ENCODE results near the gene HRCT1. TPM values are rescaled to one million over a fixed set of nuclear protein-coding genes. Genes with fewer than 3 reads are reported as not detected.
"Not testable (repeated sequence)": the region's sequence is repeated elsewhere in the genome, so short reads cannot be mapped to it uniquely, and the experiment has no call there.

HRCT1 gene
- total and polyA plus RNA-seq, 2 of the 4 experiments (the other 2 are of a cell fraction): 1.1 to 3.9 TPM

GRCh38 chr9:35913429-35913828 lies 7.4 kb downstream of the HRCT1 start:
- H3K27me3 ChIP-seq (ENCODE audit: control insufficient read depth, insufficient read depth, low read length); H2BK20ac ChIP-seq (ENCODE audit: low read depth, low read length); dilution Hi-C loops (cut with HindIII; ENCODE audit: low sequenced_read_pairs, unreplicated experiment); DNase-seq; H4K5ac ChIP-seq (ENCODE audit: low read depth, low read length); H2AFZ ChIP-seq (replicated peaks; ENCODE audit: low read length, poor library complexity); H2AK9ac ChIP-seq (replicated peaks; ENCODE audit: low read depth, low read length, poor library complexity); H4K91ac ChIP-seq (ENCODE audit: insufficient read depth, low read depth, low read length); H3K27ac ChIP-seq (ENCODE audit: insufficient read depth, low read length); H3K4me3 ChIP-seq (ENCODE audit: insufficient read depth, low read depth, low read length); CTCF ChIA-PET; H3K23ac ChIP-seq (ENCODE audit: low read depth, low read length); H3K4me2 ChIP-seq (ENCODE audit: low read depth, low read length); H3K56ac ChIP-seq (ENCODE audit: extremely low read depth, insufficient read depth, low read length); H4K8ac ChIP-seq (ENCODE audit: low read depth in 2 of 2, low read length in 2 of 2); H3K36me3 ChIP-seq (ENCODE audit: control insufficient read depth, insufficient read depth, low read length); POLR2A ChIA-PET (ENCODE audit: unreplicated experiment); H3K9ac ChIP-seq (ENCODE audit: low read depth, low read length); H4K20me1 ChIP-seq (ENCODE audit: insufficient read depth, low read length); ATAC-seq (ENCODE audit: low read depth); intact Hi-C loops (cut with micrococcal nuclease); H3K9me1 ChIP-seq (ENCODE audit: insufficient read depth, low read length); H3K9me3 ChIP-seq (ENCODE audit: control insufficient read depth, insufficient read depth, low read length); H3K4ac ChIP-seq (ENCODE audit: low read depth, low read length); H2BK120ac ChIP-seq (ENCODE audit: low read depth, low read length); BruUV-seq (replicated peaks); in situ Hi-C loops (cut with MboI; ENCODE audit: low sequenced_read_pairs): not testable (repeated sequence)
- Histone ChIP-seq H2BK5ac (ENCODE audit: low read depth, low read length, poor library complexity, severe bottlenecking) (peak overlapping the region; percentile 80), H3K18ac (ENCODE audit: low read depth, low read length) (peak overlapping the region; percentile 50; the same call in 1 of the 2 replicates), H3K4me1 (ENCODE audit: control insufficient read depth, insufficient read depth, low read length) (peaks cover 15% of the 10 kb centered on the region), H2BK15ac (ENCODE audit: low read depth, low read length) (peak overlapping the region; percentile 12; the same call in 2 of the 3 replicates), H3K14ac (replicated peaks; ENCODE audit: low read depth, low read length) (0 out of 2 replicates have a peak overlapping the region, but pooled peaks have one; percentile 26), H3K79me1 (ENCODE audit: low read depth in 1 of 2, low read length in 2 of 2) (peaks cover 0 to 19% of the 10 kb centered on the region in 2 experiments; a peak in 2 of 4 replicates), H2AK5ac (ENCODE audit: low read depth, low read length) (peak overlapping the region; percentile 24)

All from IMR-90 (cell line).